Stomach (tissue), 9 donors: ENCODE results near the gene IZUMO2. TPM values are rescaled to one million over a fixed set of nuclear protein-coding genes. Genes with fewer than 3 reads are reported as not detected.

Source experiments
- DNase-seq, 2 donors: peaks; one replicate each; pipeline versions ENCODE4 v3.0.0 to v3.0.0-alpha.2; 2013 to 2019
- H3K27ac ChIP-seq, 5 donors: fragments of 200-600 bp in 4 of 5; sonication (generic) in 4 of 5; one replicate each; pipeline ENCODE4 v1.5.1; 2013 to 2019; ENCODE audit warnings: mild to moderate bottlenecking in 1 of 5, moderate library complexity in 1 of 5
- H3K27me3 ChIP-seq, 3 donors: fragments of 200-600 bp; sonication (generic); one replicate each; pipeline ENCODE4 v1.5.1; 2017 to 2019; ENCODE audit warnings: mixed run types in 1 of 3
- H3K36me3 ChIP-seq, 4 donors: fragments of 200-600 bp; sonication (generic); 1 replicate in 3 of 4; 2 replicates in 1 of 4; pipeline ENCODE4 v1.5.1; 2016 to 2019
- H3K4me1 ChIP-seq, 4 donors: fragments of 200-600 bp; sonication (generic); one replicate each; pipeline ENCODE4 v1.5.1; 2016 to 2019
- H3K4me3 ChIP-seq, 4 donors: fragments of 200-600 bp; sonication (generic) in 3 of 4; one replicate each; pipeline ENCODE4 v1.5.1; 2016 to 2019; ENCODE audit warnings: mild to moderate bottlenecking in 1 of 4
- H3K9me3 ChIP-seq, 4 donors: fragments of 200-600 bp; sonication (generic); one replicate each; pipeline ENCODE4 v1.5.1; 2016 to 2019
- CTCF ChIP-seq, 7 experiments: fragments of 450-650 bp in 4 of 7; fragments of 200-600 bp in 3 of 7; sonication (generic) in 3 of 7; IDR thresholded peaks; one replicate each; pipeline ENCODE4 v1.5.1; 2016 to 2019; ENCODE audit warnings: antibody characterized with exemption in 7 of 7, control low read depth in 2 of 7, mild to moderate bottlenecking in 1 of 7
- EP300 ChIP-seq: sonication (generic); formaldehyde crosslinking; IDR thresholded peaks from one replicate; pipeline ENCODE4 v1.6.1; 2017; ENCODE audit warnings: antibody characterized with exemption
- POLR2A ChIP-seq, 4 donors: fragments of 450-650 bp; IDR thresholded peaks; one replicate each; pipeline ENCODE4 v1.6.1; 2016; ENCODE audit warnings: antibody characterized with exemption in 4 of 4, control low read depth in 2 of 4, mild to moderate bottlenecking in 1 of 4, moderate library complexity in 1 of 4
- POLR2AphosphoS5 ChIP-seq, 3 donors: sonication (generic); formaldehyde crosslinking; IDR thresholded peaks; one replicate each; pipeline ENCODE4 v1.6.1; 2016; ENCODE audit warnings: antibody characterized with exemption in 3 of 3
- WGBS, 5 donors: extraction: QIAGEN DNeasy Blood & Tissue Kit in 3 of 5; methylation state at CpG; one replicate each; pipeline versions ENCODE4 v1.1.5 to v1.1.7; 2013 to 2018; 5-methylcytosine and 5-hydroxymethylcytosine counted together
- intact Hi-C: fragments of 100-400 bp; cut with DNase I; formaldehyde crosslinking; loops from one replicate; pipeline ENCODE4 v1.15.1; 2023; ENCODE audit warnings: low total_unique reads
- polyA plus RNA-seq, 3 donors: library from polyadenylated mRNA; stranded (reverse); fragments of 200-250 nt; gene quantifications; one replicate each; pipeline ENCODE4 v1.2.3, GENCODE V29; 2013
- total RNA-seq, 5 donors: library from RNA; depleted of rRNA; stranded (reverse); fragments of >200 nt; gene quantifications; one replicate each; pipeline versions ENCODE4 v1.1.0 to v1.2.3, GENCODE V29; 2014 to 2016
- donor health status: healthy with polysubstance abuse.
- donor health status: Bipolar disorder and iron deficiency.
- donor health status: healthy.

The IZUMO2 gene
- total and polyA plus RNA-seq, 8 donors = not detected

DNA sequence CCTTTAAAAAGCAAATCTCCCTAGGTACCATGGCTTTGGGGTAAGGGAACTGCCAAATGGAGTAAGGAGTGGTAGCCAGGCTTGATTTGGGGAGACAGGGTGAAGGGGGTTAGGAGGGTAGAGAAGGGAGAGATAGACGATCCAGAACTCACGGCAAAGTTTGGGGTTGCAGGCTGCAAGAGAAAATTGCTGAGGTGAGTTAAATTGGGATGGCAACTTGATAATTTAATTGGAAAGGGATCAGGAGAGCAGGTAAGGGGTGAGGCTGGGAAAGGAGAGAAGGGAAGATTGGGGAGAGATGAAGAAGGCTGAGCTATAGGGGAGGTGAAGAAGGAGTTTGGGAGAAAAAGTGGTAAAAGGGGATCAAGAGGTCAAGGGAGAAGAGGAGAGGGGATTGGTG is 4.0 kb downstream of the IZUMO2 start:
- Histone ChIP-seq H3K36me3 (no peaks in the 10 kb centered on the region), H3K27ac (no peak overlapping the region), H3K9me3 (peaks cover 0 to 18% (median 13%) of the 10 kb centered on the region in 4 donors), H3K27me3 (peaks cover 0 to 32% (median 11%) of the 10 kb centered on the region in 3 donors), H3K4me1 (peaks cover 0 to 7% (median 0%) of the 10 kb centered on the region in 4 donors), H3K4me3 (no peak overlapping the region)
- TF ChIP-seq POLR2AphosphoS5 (IDR thresholded peaks at IDR 0.05) (no peak), POLR2A (IDR thresholded peaks at IDR 0.05) (no peak), EP300 (no peak), CTCF (IDR thresholded peaks at IDR 0.05) (no peak)
- WGBS, 5 donors = 83 to 98% (median 91%) methylated on average over 2 of the region's 2 CpGs
- intact Hi-C loops = no loop called here
- DNase-seq = no peak

DNA sequence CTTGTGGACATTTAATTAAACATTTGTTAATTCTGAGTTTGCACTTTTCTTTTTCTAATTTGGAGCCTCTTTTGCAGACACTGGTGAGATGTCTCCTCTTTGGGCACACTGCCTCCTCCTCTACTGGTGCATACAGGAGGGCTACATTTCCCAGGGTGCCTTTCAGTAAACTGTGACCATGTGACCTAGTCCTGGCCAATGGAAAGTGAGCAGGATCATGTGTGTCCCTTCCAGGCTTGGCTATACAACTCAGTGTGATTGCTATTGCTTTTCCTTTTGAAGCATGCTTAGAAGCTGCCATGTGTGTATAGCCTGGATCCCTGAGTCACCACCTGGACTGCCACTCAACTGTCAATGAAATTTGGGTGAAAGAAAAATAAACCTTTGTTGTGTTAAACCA is 4.5 kb downstream of the IZUMO2 start:
- Histone ChIP-seq H3K27ac (no peak overlapping the region), H3K27me3 (peaks cover 0 to 34% (median 11%) of the 10 kb centered on the region in 3 donors), H3K9me3 (peaks cover 0 to 18% (median 13%) of the 10 kb centered on the region in 4 donors), H3K4me1 (peaks cover 0 to 7% (median 0%) of the 10 kb centered on the region in 4 donors), H3K36me3 (no peaks in the 10 kb centered on the region), H3K4me3 (no peak overlapping the region)
- no peak for DNase-seq
- TF ChIP-seq CTCF (IDR thresholded peaks at IDR 0.05) (no peak), POLR2AphosphoS5 (IDR thresholded peaks at IDR 0.05) (no peak), EP300 (no peak), POLR2A (IDR thresholded peaks at IDR 0.05) (no peak)
- intact Hi-C loops = no loop called here

DNA sequence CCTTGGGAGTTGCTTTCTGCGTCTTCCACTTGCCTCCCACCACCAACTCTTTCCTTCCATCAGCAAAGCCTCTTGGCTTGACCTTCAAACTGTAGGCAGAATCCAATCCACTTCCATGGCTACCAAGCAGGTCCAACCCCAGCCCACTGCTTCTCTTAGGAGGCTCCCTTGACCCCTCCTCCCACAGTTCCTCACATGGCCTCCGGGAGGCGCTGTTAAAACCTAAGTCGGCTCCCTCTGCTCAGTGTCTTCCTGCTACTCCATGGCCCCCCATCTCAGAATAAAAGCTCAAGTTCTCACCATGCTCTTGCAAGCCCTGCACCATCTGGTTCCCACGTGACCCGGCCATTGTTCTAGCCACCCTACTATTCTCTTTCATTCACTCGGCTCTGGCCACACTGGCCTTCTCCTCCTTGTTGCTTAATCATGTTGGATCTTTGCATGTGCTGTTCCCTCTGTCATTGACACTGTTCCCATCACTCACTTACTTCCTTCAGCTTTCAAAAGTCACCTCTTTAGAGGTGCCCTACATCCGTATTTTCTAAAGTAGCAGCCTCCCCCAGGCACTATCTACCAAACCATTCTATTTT is 7.5 kb downstream of the IZUMO2 start:
- intact Hi-C loops = no loop called here
- TF ChIP-seq CTCF (IDR thresholded peaks at IDR 0.05) (no peak), POLR2A (IDR thresholded peaks at IDR 0.05) (no peak), EP300 (no peak), POLR2AphosphoS5 (IDR thresholded peaks at IDR 0.05) (no peak)
- DNase-seq = no peak
- Histone ChIP-seq H3K36me3 (no peaks in the 10 kb centered on the region), H3K4me1 (no peaks in the 10 kb centered on the region), H3K27ac (no peak overlapping the region), H3K9me3 (peaks cover 0 to 18% (median 13%) of the 10 kb centered on the region in 4 donors), H3K4me3 (no peak overlapping the region), H3K27me3 (peaks cover 0 to 33% (median 3%) of the 10 kb centered on the region in 3 donors)
- 75 to 88% (median 78%) methylated on average over 8 of the region's 8 CpGs for WGBS, 5 donors

- intact Hi-C loops = no loop called here
- Histone ChIP-seq H3K36me3 (no peaks in the 10 kb centered on the region), H3K4me3 (no peak overlapping the region), H3K27me3 (peaks cover 0 to 42% (median 3%) of the 10 kb centered on the region in 3 donors), H3K27ac (no peak overlapping the region), H3K9me3 (peaks cover 0 to 17% (median 13%) of the 10 kb centered on the region in 4 donors), H3K4me1 (no peaks in the 10 kb centered on the region)
- no peak for DNase-seq
- 74 to 78% (median 75%) methylated on average over 14 to 16 of the region's 16 CpGs for WGBS, 5 donors
- TF ChIP-seq CTCF (IDR thresholded peaks at IDR 0.05) = no peak
- no peak for TF ChIP-seq POLR2AphosphoS5 (IDR thresholded peaks at IDR 0.05)
- TF ChIP-seq POLR2A (IDR thresholded peaks at IDR 0.05) = no peak
- TF ChIP-seq EP300 = no peak
Observed at GRCh38 chr19:50154529-50154928, 8.6 kb downstream of the IZUMO2 start.
